Measurements from ENCODE around the gene MYBPC2. TPM values are rescaled to one million over a fixed set of nuclear protein-coding genes. Genes with fewer than 3 reads are reported as not detected.

Gene MYBPC2
- total RNA-seq, 4 donors from 2014 or later: 0.21 TPM; not detected in 3

DNA sequence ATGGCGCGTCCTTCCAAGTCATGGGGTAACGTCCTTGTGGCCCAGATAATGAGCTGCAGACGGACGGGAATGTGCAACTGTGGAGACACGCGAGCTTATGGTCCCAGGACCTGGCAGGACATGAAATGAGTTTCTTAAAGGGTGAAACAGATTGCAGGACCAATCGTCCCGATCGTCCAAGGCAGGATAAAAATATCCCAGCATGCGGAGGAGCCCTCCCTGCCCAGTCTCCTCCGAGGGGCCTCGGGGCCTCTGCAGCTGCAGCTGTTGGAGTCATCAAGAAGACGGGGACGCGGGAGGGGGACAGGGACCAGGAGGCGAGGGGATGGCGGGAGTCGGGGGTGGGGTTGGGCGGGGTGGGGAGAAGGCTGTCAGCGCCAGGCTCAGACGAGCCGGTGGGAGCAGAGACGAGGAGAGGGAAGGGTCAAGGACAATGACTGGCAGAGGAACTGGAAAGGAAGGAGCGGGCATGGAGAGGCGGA lies 58.3 kb downstream of the MYBPC2 start:
- peaks cover 0 to 4% (median 0%) of the 10 kb centered on the region in 4 donors for H3K9me3 ChIP-seq
- no peak for DNase-seq (ENCODE audit: low spot score in 2 of 2)
- peaks cover 0 to 9% (median 0%) of the 10 kb centered on the region in 4 donors for H3K4me1 ChIP-seq
- H3K4me3 ChIP-seq: no peak overlapping the region
- no peak overlapping the region for H3K27ac ChIP-seq
- TF ChIP-seq CTCF (IDR thresholded peaks at IDR 0.05): no peak
- TF ChIP-seq EP300 (IDR thresholded peaks at IDR 0.05): no peak
- TF ChIP-seq POLR2A (IDR thresholded peaks at IDR 0.05): no peak
- H3K27me3 ChIP-seq: peaks cover 0 to 56% of the 10 kb centered on the region in 2 donors
- H3K36me3 ChIP-seq: peaks cover 0 to 5% (median 0%) of the 10 kb centered on the region in 3 donors
- WGBS, 2 donors: 22% methylated on average over 26 of the region's 26 CpGs

GRCh38 chr19:50492303-50493052 lies 59.8 kb downstream of the MYBPC2 start:
- Histone ChIP-seq H3K9me3 (peaks cover 0 to 4% (median 0%) of the 10 kb centered on the region in 4 donors), H3K27ac (no peak overlapping the region), H3K4me1 (peaks cover 0 to 19% (median 0%) of the 10 kb centered on the region in 4 donors), H3K4me3 (no peak overlapping the region), H3K27me3 (peaks cover 0 to 47% of the 10 kb centered on the region in 2 donors), H3K36me3 (peaks cover 0 to 5% (median 0%) of the 10 kb centered on the region in 3 donors)
- WGBS, 2 donors: 2 to 12% methylated on average over 9 to 10 of the region's 12 CpGs
- TF ChIP-seq CTCF (IDR thresholded peaks at IDR 0.05): no peak
- no peak for TF ChIP-seq POLR2A (IDR thresholded peaks at IDR 0.05)
- TF ChIP-seq EP300 (IDR thresholded peaks at IDR 0.05): no peak
- DNase-seq (ENCODE audit: low spot score in 2 of 2): no peak

GRCh38 chr19:50493171-50493570 lies 60.5 kb downstream of the MYBPC2 start:
- no peak overlapping the region for H3K4me3 ChIP-seq
- WGBS, 2 donors: 54 to 62% methylated on average over 8 of the region's 8 CpGs
- no peak for DNase-seq (ENCODE audit: low spot score in 2 of 2)

DNA sequence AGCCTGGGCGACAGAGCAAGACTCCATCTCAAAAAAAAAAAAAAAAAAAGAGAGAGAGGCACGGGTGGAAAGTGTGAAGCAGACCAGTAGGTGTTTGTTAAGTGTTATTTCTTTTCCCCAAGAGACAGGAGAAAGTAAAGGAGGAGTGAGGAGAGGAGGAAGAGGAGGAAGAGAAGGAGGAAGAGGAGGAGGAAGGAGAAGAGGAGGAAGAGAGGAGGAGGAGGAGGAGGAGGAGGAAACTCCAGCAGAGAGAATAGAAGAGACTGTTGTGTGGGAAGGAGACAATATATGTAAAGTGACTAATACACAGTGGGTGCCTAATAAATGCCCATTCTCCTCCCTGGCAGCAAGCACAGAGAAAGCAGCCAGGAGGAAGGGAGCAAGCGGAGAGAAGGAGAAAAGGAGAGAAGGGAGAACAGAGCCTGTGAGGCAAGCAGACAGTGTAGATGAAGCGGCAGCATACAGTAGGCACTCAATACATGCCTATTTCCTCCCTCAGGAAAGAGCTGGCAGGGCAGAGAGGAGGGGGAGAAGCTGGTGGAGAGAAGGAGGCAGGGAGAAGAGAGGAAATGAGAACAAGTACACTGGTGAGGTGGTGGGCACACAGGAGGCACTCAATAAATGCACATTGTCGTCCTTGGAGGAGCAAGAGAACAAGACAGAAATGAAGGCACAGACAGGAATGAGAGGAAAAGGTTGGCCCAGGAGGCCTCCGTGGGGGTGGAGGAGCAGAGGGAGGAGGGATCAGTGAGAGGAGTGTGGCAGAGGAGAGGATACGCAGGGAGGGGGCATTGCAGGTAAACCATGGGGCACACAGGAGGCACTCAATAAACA lies 61.7 kb downstream of the MYBPC2 start:
- no peak for TF ChIP-seq POLR2A (IDR thresholded peaks at IDR 0.05)
- no peak for TF ChIP-seq EP300 (IDR thresholded peaks at IDR 0.05)
- TF ChIP-seq CTCF (IDR thresholded peaks at IDR 0.05): no peak
- WGBS, 2 donors: 55 to 59% methylated on average over 7 of the region's 7 CpGs
- H3K9me3 ChIP-seq: peaks cover 0 to 4% (median 0%) of the 10 kb centered on the region in 4 donors
- peaks cover 0 to 5% (median 0%) of the 10 kb centered on the region in 3 donors for H3K36me3 ChIP-seq
- peaks cover 0 to 19% (median 0%) of the 10 kb centered on the region in 4 donors for H3K4me1 ChIP-seq
- H3K4me3 ChIP-seq: no peak overlapping the region
- H3K27me3 ChIP-seq: peaks cover 0 to 30% of the 10 kb centered on the region in 2 donors
- H3K27ac ChIP-seq: no peak overlapping the region
- no peak for DNase-seq (ENCODE audit: low spot score in 2 of 2)

More at GRCh38 chr19:50493171-50493570, 60.5 kb downstream of the MYBPC2 start:
- H3K9me3 ChIP-seq: peaks cover 0 to 4% (median 0%) of the 10 kb centered on the region in 4 donors
- H3K27me3 ChIP-seq: peaks cover 0 to 42% of the 10 kb centered on the region in 2 donors
- H3K27ac ChIP-seq: no peak overlapping the region
- H3K4me1 ChIP-seq: peaks cover 0 to 19% (median 0%) of the 10 kb centered on the region in 4 donors
- H3K36me3 ChIP-seq: peaks cover 0 to 5% (median 0%) of the 10 kb centered on the region in 3 donors
- TF ChIP-seq POLR2A (IDR thresholded peaks at IDR 0.05) (no peak), CTCF (IDR thresholded peaks at IDR 0.05) (no peak), EP300 (IDR thresholded peaks at IDR 0.05) (no peak)

All from tibial nerve (tissue), 4 donors.